AML-193 (cell line): ENCODE measurements around the gene SH3BP5.

Experiments used
- DNase-seq, 2 experiments: peaks; one replicate each; lab custom pipeline; 2025; lab: John Stamatoyannopoulos, UW

The SH3BP5 gene

DNA sequence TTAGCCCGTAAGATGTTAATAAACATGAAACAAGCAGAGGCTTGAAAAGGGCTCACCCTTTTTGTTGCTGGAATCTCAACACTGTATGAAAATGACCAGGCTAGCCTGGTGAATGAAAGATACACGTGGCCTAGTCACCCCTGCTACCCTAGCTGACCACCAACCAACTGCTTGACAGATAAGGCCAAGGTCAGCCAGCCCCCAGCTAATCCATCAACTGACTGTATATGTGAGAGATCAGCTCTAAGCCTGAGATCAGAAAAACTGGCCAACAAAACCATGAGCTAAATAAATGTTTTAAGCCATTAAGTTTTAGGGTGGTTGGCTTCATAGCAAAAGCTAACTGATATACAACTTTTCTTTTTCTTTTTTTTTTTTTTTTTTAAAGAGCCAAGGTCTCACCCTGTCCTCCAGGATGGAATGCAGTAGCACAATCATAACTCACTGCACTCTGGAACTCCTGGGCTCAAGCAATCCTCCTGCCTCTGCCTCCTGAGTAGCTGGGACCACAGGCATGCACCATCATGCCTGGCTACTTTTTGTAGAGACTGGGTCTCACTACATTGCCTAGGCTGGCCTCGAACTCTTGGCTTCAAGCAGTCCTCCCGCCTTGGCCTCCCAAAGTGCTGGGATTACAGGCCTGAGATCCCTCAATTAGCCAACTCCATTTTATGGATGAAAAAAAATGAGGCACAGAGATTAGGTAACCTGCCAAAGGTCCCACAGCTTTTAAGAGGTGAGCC, 34.6 kb downstream of the SH3BP5 start:
- no peak for DNase-seq

DNA sequence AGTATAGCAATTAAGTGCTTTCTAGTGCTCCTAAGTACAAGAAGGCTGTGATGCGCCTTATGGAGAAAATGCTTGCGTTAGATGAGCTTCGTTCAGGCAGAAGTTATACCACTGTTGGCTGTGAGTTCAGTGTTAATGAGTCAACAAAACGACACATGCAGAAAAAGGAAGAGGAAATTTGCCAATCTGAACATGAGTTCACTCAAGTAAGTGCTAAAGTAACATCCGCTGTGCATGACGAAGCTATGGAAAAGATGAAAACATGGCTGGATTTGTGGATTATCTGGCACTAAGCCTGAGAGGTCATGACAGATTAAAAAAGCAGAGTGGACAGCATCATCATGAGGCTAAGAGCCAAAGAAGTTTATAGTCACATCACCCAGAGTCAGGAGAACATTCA, 36.9 kb downstream of the SH3BP5 start:
- peak; percentile 98 to 99 for DNase-seq

DNA sequence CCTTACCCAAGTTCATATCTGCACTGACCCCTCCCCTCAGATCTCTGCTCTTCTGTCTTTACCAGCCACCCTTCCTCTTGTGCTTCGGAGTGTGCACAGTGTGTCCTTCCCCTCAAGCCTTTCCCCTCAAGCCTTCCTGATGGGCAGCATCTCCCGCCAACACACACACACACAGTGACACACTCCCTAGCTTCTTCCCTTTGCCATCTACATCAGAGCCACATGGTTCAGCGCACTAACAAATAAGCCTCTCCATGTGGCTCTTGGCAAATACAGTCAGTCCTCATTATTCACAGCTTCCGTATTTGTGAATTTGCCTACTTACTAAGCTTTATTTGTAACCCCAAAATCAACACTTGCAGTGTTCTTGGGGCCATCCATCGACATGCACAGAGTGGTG, 37.5 kb downstream of the SH3BP5 start:
- DNase-seq: peak; percentile 78 to 82

DNA sequence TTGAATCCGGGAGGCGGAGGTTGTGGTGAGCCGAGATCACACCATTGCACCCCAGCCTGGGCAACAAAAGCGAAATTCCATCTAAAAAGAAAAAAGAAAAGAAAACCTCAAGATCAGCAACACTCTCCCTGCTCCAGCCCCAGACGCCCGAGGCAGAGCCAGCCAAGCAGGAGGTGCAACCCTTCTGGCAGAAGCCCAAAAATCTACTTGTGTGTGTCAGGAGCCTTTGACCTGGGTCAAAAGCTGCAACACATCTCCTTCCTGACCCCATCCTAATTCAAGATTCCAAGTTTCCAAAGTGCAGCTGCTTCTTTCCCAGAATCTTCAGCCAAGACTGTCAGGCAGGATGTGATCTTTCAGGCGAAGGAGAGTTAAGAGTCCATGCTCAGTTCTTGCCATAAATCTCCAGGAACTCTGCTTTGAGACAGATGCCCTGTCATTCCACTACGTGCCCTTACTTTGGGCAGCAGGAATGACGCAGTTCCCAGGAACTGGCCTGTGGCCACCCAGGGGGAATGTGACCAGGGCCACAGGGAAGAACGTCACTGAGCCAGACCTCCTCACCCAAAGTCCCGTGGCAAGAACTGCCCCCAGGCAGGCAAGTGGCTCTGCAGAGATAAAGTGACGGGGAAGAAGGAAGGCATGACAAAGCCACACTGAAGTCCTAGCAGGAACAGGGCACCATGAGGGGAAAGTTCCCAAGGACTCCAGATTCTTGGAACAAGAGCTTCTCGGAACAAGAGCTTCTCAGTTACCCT, 39.4 kb downstream of the SH3BP5 start:
- no peak for DNase-seq

DNA sequence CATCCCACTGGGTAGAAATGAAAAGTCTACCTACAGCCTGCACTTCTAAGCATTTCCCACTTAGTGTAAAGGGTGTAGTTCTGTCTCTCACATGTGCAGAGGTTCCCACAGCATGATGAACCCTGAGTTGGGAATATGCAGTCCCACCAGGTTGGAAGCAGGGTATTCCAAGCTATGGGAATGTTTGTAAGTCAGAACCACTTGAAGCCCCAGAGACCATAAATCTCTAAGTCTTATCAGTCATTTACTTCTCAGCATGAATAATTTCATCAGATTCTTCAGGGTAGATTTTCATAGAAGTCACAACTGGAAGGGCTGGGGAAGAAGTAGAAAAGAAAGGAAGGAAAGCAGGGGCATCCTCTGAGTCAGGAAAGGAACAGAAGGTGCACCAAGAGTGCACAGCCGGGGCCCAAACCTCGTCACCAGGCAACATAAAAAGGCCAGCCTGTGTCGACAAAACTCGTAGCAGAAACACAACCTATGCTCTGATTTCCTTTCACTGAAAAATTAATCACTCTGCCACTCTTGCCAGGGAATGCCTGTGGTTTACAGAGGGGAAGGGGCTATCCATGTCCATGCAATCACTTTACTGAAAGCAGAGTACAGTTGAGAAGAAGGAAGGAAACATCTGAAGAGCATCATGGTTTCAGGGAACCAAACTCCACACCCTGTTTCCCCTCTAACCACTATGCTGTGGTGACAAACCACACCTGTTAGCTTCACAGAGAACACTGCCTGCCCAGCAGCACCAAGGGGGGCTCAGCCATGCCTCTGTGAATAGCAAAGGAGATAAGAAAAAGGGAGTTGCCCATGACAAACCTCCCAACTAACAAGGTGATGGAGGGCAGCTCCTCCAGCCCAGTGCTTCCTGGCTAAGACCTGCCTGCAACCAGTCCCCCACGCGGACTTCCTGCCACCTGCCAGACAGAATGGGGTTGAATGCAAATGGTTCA, 40.5 kb downstream of the SH3BP5 start:
- peak; percentile 79 to 81 for DNase-seq

DNA sequence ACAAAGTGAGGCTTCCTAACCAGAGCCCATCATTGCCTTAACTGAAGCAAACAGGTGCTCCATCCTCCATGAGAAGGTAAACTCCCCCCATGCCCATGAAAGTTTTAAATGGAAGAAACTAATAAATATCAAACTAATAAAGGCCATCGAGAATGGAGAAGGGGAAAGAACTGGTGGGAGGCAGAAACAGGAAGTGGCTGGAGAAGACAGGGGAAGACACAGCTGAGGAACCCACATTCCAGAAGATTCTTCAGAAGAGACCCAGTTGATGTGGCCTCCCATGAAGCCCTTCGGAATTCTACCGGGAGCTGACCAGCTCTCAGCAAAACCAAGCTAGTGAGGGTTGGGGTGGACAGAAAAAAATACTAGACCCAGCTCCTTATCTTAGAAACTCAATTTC, 41.6 kb downstream of the SH3BP5 start:
- no peak for DNase-seq

DNA sequence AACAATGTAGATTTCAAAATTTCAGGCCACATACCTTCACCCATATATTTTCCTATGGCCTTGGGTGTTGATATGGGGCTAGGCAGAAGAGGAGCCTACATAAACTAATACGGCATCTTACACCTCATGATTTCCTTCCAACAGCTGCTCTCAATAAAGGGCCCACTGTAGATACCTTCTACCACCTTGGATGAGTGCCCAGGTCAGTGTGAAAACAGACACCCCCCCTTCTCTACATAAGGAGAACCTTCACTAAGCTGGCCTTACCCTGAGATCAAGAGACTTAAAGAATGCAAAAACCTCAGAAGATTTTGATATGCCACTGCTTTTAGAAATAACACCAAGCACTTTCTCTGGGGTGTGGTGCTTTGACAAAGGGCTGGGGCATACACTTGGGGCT, 42.7 kb downstream of the SH3BP5 start:
- DNase-seq: no peak

DNA sequence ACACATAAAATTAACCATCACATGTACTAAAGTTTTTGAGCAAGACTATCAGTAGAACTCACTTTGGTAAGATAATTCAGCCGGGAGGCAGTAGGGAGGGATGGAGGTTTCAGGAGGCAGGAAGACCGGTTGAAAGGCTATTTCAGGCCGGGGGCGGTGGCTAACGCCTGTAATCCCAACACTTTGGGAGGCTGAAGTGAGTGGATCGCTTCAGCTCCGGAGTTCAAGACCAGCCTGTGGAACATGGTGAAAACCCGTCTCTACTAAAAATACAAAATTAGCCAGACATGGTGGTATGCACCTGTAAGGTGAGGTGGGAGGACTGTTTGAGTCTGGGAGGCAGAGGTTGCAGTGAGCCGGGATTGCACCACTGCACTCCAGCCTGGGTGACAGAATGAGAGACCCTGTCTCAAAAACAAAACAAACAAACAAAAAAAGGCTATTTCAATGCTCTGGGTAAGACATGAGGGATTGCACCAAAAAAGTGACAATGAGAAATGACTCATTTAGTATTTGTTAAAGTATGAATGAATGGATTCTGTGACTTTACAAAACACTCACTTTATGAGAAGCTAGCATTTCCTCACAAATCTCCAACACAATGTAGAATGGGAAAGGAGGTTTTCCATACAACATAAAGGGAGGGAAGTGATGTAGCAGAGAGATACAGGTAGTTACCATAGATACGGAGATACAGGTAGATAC, 43.9 kb downstream of the SH3BP5 start:
- DNase-seq: no peak

DNA sequence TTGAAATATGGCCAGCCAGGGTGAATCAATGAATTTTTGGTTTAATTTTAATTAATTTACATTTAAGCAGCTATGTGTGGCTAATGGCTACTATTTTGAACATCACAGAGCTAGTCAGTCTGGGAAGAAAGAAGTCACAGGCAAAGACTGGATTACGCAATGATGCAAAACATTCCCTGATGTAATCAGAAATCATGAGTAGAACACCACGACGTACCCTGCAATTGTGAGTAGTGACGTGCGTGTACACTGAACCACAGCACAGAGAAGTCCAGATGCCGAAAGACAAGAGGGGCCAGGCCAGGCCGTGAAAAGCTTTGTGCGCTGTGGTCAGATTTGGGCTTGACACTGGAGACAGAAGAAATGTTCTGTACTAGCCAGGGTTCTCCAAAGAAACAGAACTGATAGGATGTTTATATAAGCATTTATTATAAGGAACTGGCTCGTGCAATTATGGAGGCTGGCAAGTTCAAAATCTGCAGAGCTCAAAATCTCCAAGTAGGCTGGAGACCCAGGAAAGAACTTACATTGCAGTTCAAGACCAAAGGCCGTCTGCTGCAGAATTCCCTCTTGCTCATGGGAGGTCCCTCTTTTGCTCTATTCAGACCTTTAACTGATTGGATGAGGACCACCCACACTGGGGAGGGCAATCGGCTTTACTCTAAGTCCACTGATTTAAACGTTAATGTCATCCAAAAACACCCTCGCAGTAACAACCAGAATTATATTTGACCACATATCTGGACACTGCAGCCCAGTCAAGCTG, 44.6 kb downstream of the SH3BP5 start:
- DNase-seq: peak in 1 of 2 experiments; percentile 43

DNA sequence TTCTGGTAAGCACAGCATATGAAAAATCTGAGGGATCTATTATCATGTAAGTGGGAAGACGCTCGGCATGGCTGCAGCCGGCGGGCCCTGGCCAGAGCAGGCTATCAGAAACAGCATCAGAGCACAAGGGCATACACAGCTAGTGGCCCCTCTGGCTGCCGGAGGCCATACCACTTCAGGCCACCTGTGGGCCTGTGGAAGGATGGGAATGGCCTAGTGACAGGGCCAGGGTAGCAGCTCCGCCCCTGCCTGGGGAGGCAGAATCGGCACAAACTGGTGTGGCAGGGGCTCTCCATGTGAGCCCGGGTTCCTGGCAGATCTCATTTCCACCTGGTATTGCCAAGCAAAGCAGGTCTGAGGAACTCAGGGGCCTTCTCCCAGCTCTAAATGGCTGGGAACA, 46.4 kb downstream of the SH3BP5 start:
- DNase-seq: no peak

DNA sequence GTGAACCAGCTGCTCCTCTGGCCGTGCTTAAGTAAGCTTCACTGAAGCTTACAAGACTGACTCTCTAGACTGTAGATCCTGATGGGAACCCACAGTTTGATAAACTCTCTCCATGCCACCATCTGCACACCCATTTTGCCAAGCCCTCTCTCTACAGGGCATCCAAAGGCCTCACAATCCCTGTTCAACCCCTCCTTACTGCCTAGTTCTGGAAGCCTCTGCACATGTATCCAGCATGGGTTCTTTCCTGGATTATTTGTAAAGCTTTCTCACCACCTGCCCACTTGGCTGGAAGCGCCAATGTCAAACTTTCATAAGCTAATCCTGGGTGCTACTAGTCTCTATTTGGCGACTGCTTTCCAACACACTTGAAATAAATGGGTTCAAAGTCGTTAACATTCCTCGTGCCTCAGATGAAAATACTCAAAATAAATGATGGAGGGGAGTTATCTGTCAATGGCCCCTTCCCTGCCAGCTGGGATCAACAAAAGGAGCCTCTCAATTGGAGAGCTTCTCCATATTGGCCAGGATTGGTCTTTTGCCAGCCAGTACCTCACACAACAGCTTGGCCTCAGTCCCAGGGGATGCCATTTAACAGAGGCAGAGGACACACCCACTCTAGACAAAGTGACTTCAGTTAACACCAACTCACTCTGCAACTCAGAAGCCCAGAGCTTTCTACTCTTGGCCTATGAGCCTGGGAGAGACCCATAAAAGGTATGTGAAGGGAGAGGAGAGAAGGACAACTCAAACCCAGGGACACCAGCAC, 48.1 kb downstream of the SH3BP5 start:
- DNase-seq: no peak

DNA sequence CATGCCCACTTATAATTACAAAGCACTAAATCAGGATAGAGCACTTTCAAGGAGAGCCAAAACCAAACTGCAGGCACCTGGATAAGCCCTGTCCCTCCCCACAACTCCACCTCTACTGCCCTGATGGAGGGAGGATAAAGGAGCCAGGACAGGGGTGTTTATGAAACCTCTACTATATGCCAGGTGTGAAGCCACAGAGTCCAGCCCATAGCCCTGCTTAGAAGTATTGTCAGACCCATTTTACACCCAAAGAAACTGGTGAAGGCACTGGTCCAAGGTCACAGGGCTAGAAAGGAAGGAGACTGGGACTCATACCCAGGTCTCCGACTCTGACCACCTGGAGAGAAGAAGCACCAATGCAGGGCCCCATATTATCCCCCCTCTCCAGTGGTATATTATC, 48.7 kb downstream of the SH3BP5 start:
- DNase-seq: no peak

DNA sequence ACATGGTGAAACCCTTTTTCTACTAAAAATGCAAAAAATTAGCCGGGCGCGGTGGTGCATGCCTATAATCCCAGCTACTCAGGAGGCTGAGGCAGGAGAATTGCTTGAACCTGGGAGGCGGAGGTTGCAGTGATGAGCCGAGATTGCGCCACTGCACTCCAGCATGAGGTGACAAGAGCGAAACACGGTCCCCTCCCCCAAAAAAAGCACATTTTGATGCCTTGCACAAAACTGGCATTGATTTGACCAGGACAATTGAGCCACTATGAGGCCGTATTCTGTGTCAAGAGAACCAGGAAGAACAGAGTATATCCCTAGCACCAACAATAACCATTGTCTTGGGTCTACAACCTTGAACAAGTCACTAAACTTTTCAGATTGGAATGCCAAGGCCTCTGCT, 50.6 kb downstream of the SH3BP5 start:
- no peak for DNase-seq

DNA sequence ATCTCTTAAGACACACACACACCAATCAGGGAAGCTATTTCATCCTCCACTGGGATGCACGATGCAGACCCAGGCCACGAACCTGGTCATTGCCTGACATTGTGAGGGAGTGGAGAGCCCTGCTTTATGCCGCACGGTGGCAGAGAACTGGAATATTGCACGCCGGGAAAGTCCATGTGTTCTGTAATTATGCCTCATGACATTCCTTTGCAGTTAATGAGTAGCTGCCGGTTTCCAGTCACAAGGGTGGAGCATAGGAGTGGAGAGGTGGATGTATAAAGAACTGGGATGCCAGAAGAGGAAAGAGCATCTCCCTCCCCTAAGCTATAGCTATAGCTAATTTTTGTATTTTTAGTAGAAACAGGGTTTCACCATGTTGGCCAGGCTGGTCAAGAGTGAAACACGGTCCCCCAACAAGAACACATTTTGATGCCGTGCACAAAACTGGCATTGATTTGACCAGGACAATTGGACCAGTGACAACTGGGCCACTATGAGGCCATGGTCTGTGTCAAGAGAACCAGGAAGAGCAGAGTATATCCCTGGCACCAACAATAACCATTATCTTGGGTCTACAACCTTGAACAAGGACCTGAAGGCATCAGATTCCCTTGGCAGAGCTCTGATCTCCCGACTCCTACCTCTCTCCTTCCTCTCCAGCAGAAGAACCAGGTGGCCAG, 51.4 kb downstream of the SH3BP5 start:
- DNase-seq: no peak

DNA sequence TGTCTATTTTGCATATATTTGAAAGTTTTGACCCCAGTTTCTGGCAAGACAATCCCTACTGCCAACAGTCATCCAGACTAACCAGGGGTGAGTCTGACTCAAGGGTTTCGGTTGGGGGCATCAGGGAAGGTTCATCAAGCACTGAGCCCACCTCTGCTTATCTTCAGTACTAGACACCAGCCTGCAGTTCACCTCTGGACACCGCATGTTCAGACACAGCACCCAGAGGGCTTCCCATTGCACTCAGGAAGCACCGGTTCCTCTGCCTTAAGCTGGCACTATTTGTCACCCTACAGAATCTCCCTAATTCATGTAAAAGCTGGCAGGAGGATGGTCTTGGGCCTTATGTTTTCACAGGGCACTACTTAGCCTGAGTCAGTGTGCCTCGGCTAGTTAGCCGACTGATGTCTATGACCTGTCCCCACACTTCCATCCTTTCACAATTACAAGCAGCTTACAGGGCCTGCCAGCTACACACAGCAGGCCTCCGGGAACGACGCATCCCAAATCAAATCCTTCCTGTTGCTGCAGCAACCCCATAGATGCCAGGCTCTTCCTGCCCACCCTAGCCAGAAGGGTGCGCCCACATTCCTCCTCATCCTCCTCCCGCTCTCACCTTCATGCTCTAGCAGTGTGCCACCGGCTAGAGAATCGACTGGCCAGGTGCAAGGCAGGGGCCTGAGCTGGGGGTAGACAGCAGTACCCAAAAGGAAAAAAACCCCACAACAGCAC, 52.5 kb downstream of the SH3BP5 start:
- DNase-seq: no peak

DNA sequence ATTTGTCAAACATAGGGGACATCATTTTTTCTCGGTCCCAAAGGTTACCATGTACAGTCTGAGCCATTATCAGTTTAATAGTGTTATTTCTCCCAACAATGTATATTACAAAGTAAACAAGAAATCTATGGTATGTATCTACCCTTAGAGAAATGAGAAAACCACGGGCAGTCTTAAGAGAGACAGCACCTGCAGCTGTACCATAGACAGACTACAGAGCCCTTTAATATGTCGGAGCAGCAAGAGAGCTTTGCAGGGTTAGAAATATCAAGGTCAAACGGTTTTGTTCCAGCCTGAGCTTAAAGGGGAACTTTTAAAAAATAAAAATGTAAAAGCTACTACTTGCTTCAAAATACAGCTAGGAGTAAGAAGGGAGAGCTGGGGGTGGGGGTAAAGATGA, 53.2 kb downstream of the SH3BP5 start:
- DNase-seq: no peak

DNA sequence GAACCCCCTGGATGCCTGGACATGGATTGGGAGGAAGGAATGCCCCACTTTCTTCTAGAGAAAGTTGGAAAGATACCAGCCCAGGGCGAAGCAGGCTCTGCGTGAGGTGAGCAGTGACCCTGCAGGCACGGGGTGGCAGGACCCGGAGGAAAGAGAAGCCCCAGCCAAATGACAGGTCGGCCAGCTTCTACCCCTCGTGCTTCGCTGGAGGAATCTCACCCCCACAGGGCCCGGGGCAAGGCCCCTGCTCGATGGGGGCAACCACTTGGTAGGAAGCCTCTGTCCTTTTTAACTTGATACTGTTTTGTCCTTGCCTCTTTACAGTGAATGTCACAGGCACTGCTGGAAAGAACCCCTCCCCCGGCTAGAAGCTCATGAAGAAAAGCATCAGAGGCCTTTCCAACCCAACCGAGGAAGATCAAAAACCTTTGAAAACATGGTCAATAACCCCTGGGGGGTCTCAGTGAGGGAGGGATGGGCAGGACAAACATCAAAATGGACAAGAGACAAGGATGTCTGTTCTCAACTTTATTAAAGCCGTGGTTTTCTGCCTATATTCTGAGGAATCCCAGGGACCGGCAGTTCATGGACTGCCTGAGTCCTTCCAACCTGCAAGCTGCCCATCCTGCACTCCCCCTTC, 54.4 kb downstream of the SH3BP5 start:
- DNase-seq: no peak

DNA sequence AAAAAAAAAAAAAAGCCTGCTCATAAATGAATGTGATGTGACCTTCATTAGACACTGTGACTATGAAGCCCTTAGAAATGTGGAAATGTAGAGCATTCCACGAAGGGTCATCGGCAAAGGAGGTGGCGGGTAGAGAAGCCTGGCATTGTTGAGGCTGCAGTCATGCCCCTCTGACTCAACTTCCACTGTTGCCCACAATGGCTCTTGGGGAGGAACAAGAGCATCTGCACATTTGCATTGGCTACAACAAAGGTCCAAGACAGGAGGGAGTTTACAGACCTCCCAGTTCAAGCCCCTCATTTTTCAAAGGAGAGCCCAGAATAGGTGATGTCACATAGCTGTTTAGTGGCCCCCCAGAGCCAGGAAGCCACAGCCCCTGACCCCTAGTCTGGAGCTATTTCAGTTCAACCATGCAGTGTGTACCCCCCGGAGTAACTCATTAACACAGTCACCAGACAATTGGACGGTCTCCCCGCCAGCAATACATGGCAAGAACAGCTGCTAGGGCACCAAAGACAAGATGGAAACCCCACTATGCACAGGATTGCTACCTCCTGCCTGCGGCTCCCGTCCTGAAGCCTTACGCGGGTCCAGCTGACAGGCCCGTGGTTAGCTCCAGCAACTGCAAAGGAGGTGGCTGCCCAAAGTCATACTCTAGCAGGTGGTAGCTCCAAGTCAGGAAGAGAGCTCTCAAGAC, 56.2 kb downstream of the SH3BP5 start:
- no peak for DNase-seq
